Right lobe of liver (tissue), 4 donors: Measurements from ENCODE around the gene NEURL1.

Source experiments
- CTCF ChIP-seq, 4 donors: fragments of 200-600 bp in 3 of 4; fragments of 450-650 bp in 1 of 4; IDR thresholded peaks; one replicate each; pipeline versions ENCODE4 v1.5.1 to v1.8.0; 2016 to 2022; ENCODE audit warnings: antibody characterized with exemption in 4 of 4, mild to moderate bottlenecking in 2 of 4
- POLR2A ChIP-seq: fragments of 450-650 bp; IDR thresholded peaks from one replicate; pipeline ENCODE4 v1.6.1; 2017; ENCODE audit warnings: antibody characterized with exemption, mild to moderate bottlenecking
- donor health status: DM: no; HTN: no; CAD: no.
- donor health status: DM: no; HTN: no; CAD: no.
- donor health status: DM: no; HTN: yes; CAD: no.

- no peak for TF ChIP-seq CTCF (IDR thresholded peaks at IDR 0.05)
- TF ChIP-seq POLR2A = no peak
Measured at GRCh38 chr10:103618575-103619423, 125.3 kb downstream of the NEURL1 start.
